ENCODE measurements around the gene MTERF1.

- TF ChIP-seq, protein P1, sequence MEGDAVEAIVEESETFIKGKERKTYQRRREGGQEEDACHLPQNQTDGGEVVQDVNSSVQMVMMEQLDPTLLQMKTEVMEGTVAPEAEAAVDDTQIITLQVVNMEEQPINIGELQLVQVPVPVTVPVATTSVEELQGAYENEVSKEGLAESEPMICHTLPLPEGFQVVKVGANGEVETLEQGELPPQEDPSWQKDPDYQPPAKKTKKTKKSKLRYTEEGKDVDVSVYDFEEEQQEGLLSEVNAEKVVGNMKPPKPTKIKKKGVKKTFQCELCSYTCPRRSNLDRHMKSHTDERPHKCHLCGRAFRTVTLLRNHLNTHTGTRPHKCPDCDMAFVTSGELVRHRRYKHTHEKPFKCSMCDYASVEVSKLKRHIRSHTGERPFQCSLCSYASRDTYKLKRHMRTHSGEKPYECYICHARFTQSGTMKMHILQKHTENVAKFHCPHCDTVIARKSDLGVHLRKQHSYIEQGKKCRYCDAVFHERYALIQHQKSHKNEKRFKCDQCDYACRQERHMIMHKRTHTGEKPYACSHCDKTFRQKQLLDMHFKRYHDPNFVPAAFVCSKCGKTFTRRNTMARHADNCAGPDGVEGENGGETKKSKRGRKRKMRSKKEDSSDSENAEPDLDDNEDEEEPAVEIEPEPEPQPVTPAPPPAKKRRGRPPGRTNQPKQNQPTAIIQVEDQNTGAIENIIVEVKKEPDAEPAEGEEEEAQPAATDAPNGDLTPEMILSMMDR (conservative IDR thresholded peaks at IDR 0.05; ENCODE audit: low read length), result no peak
- TF ChIP-seq EZH2phosphoT487 (IDR thresholded peaks at IDR 0.05; ENCODE audit: borderline replicate concordance), result no peak
Observed at GRCh38 chr7:91872069-91872468, 8.4 kb downstream of the MTERF1 start.
